GM12878 (cell line): ENCODE data around the gene PCDHGC3. TPM values are rescaled to one million over a fixed set of nuclear protein-coding genes. Genes with fewer than 3 reads are reported as not detected.

Source experiments
- ATAC-seq: fragments of 200-7000 bp; cut with Tn5 transposase; 3 replicates; pipeline ENCODE4 v1.9.1; 2020; ENCODE audit warnings: mild to moderate bottlenecking, moderate library complexity
- BruUV-seq: library from RNA; stranded (reverse); fragments of 400-500 nt; replicated peaks from 2 replicates; lab custom pipeline; 2021; lab: Mats Ljungman, UMichigan
- CTCF ChIA-PET: fragments of 300-600 bp; sonication (Branson Sonifier 250); formaldehyde crosslinking; extraction: SDS; loops from one replicate; lab custom pipeline; 2021; ENCODE audit warnings: inconsistent platforms; lab: Yijun Ruan, JAX
- POLR2A ChIA-PET: fragments of 350-600 bp; formaldehyde crosslinking; extraction: SDS; loops from one replicate; lab custom pipeline; 2021; ENCODE audit warnings: inconsistent platforms; lab: Charles Lee
- RAD21 ChIA-PET: fragments of 300-600 bp; sonication (Branson Sonifier 250); formaldehyde crosslinking; loops from one replicate; lab custom pipeline; 2023; ENCODE audit warnings: antibody characterized with exemption; ENCODE audit not compliant: unreplicated experiment; lab: Charles Lee
- SMC1A ChIA-PET: fragments of 300-600 bp; sonication (Branson Sonifier 250); formaldehyde crosslinking; loops from one replicate; lab custom pipeline; 2023; ENCODE audit not compliant: unreplicated experiment, uncharacterized antibody; lab: Charles Lee
- DNase-seq: peaks from one replicate; pipeline ENCODE4 v3.0.0-alpha.2; 2011; ENCODE audit warnings: low read depth, low spot score
- FAIRE-seq: peaks from 3 replicates; lab custom pipeline; 2011; peaks lifted over from hg19 to GRCh38; lab: Jason Lieb, UNC
- H2AFZ ChIP-seq: 2 replicates; pipeline ENCODE4 v1.6.0; 2011; ENCODE audit warnings: low read depth, low read length, control low read depth; ENCODE audit not compliant: control insufficient read depth
- H3K27ac ChIP-seq: 2 replicates; pipeline ENCODE4 v1.5.1; 2011; ENCODE audit warnings: control low read depth; ENCODE audit not compliant: control insufficient read depth, insufficient read depth
- H3K27me3 ChIP-seq, 2 experiments: replicated peaks in 1 of 2; 2 replicates each; pipeline versions ENCODE4 v1.6.0 to v1.6.1; 2011; ENCODE audit warnings: low read length in 1 of 2; ENCODE audit not compliant: control insufficient read depth in 2 of 2, insufficient read depth in 2 of 2
- H3K36me3 ChIP-seq, 2 experiments: 2 replicates each; pipeline ENCODE4 v1.5.1; 2011; ENCODE audit warnings: low read length in 1 of 2; ENCODE audit not compliant: control insufficient read depth in 2 of 2, insufficient read depth in 2 of 2
- H3K4me1 ChIP-seq: 2 replicates; pipeline ENCODE4 v1.6.1; 2011; ENCODE audit warnings: mild to moderate bottlenecking, low read length, moderate library complexity, mixed read lengths; ENCODE audit not compliant: control insufficient read depth, insufficient read depth
- H3K4me2 ChIP-seq: 2 replicates; pipeline ENCODE4 v1.6.0; 2011; ENCODE audit warnings: control low read depth; ENCODE audit not compliant: control insufficient read depth, insufficient read depth
- H3K4me3 ChIP-seq: fragments of 200-600 bp; sonication (generic); 2 replicates; pipeline ENCODE4 v1.5.1; 2016
- H3K79me2 ChIP-seq: 2 replicates; pipeline ENCODE4 v1.6.0; 2011; ENCODE audit warnings: low read length; ENCODE audit not compliant: control insufficient read depth, insufficient read depth
- H3K9ac ChIP-seq: 2 replicates; pipeline ENCODE4 v1.8.0; 2011; ENCODE audit warnings: low read length, control low read depth, mixed read lengths; ENCODE audit not compliant: control insufficient read depth, insufficient read depth
- H3K9me3 ChIP-seq: replicated peaks from 3 replicates; pipeline ENCODE4 v1.5.1; 2011; ENCODE audit warnings: mild to moderate bottlenecking, low read length; ENCODE audit not compliant: control insufficient read depth, insufficient read depth
- H4K20me1 ChIP-seq: 2 replicates; pipeline ENCODE4 v1.6.0; 2011; ENCODE audit not compliant: control insufficient read depth, insufficient read depth
- CHD1 ChIP-seq: IDR thresholded peaks from 2 replicates; pipeline ENCODE4 v1.6.1; 2012; ENCODE audit warnings: low read depth, low read length, improper control_type of control experiment
- E2F8 ChIP-seq: fragments of 450-650 bp; IDR thresholded peaks from 2 replicates; pipeline ENCODE4 v1.6.1; 2018; ENCODE audit warnings: mild to moderate bottlenecking, low read depth, moderate library complexity; ENCODE audit not compliant: partially characterized antibody
- FOS ChIP-seq: IDR thresholded peaks from 3 replicates; pipeline ENCODE4 v1.6.1; 2011; ENCODE audit warnings: borderline replicate concordance; ENCODE audit not compliant: insufficient read length; ENCODE audit errors: extremely low read depth
- JUNB ChIP-seq: IDR thresholded peaks from 2 replicates; pipeline ENCODE4 v1.6.1; 2016; ENCODE audit warnings: antibody characterized with exemption, mild to moderate bottlenecking
- KDM1A ChIP-seq: fragments of 200-600 bp; sonication (generic); IDR thresholded peaks from 2 replicates; pipeline ENCODE4 v1.6.1; 2016; ENCODE audit warnings: borderline replicate concordance
- KLF5 ChIP-seq: fragments of 450-650 bp; IDR thresholded peaks from 2 replicates; pipeline ENCODE4 v1.6.1; 2014; ENCODE audit warnings: mild to moderate bottlenecking; ENCODE audit not compliant: partially characterized antibody
- NR2C2 ChIP-seq: IDR thresholded peaks from 2 replicates; pipeline ENCODE4 v1.6.1; 2011; ENCODE audit warnings: borderline replicate concordance, low read depth; ENCODE audit not compliant: control insufficient read depth, insufficient read length
- RAD51 ChIP-seq: fragments of 450-650 bp; IDR thresholded peaks from 2 replicates; pipeline ENCODE4 v1.6.1; 2016; ENCODE audit warnings: moderate library complexity, mild to moderate bottlenecking, inconsistent platforms
- REST ChIP-seq: IDR thresholded peaks from 2 replicates; pipeline ENCODE4 v1.6.1; 2012; ENCODE audit warnings: mild to moderate bottlenecking, low read depth, low read length
- TAF1 ChIP-seq: IDR thresholded peaks from 2 replicates; pipeline ENCODE4 v1.6.1; 2011; ENCODE audit warnings: mild to moderate bottlenecking, low read depth, low read length, borderline replicate concordance
- WGBS: methylation state at CpG from one replicate; pipeline ENCODE4 v1.1.6; 2016; ENCODE audit warnings: low lambda C conversion rate; ENCODE audit not compliant: insufficient replicate concordance, insufficient coverage; ENCODE audit errors: missing lambda C conversion rate; 5-methylcytosine and 5-hydroxymethylcytosine counted together
- in situ Hi-C: fragments of 300-500 bp; cut with MboI; formaldehyde crosslinking; loops from 9 replicates; pipeline ENCODE4 v1.14.3; 2018; ENCODE audit warnings: mixed read lengths
- intact Hi-C: fragments of 100-400 bp; cut with micrococcal nuclease; formaldehyde crosslinking; loops from one replicate; pipeline ENCODE4 v1.14.2; 2022; ENCODE audit not compliant: unreplicated experiment
- polyA plus RNA-seq, 11 experiments: library from polyadenylated mRNA; depleted of rRNA in 4 of 11; unstranded in 6 of 11; stranded (reverse) in 5 of 11; fragments of >200 nt; fragmentation: Nextera tagmentation in 4 of 11; fragmentation: Illumina TruSeq in 1 of 11; extraction: Ambion mirVana in 4 of 11; extraction: Trizol in 1 of 11; gene quantifications; 1 replicate in 1 of 11; 2 replicates in 10 of 11; pipeline versions ENCODE4 v1.2.1 to v1.2.3, GENCODE V29; 2011 to 2016; ENCODE audit warnings: inconsistent platforms in 2 of 11, missing spikeins in 2 of 11, low read depth in 1 of 11
- total RNA-seq, 4 experiments: library from RNA; depleted of rRNA in 3 of 4; stranded (reverse); fragments of >200 nt in 3 of 4; fragmentation: Illumina TruSeq in 1 of 4; extraction: Trizol in 1 of 4; gene quantifications; 2 replicates each; pipeline versions ENCODE4 v1.2.1 to v1.2.3, GENCODE V29; 2013 to 2021

Gene PCDHGC3
- total and polyA plus RNA-seq, 10 of the 15 experiments (the other 5 are each of a cell fraction or from before 2014, with no cell fraction given), result 0.53 to 22.1 (median 12.0) TPM

- intact Hi-C loops (no loop called here), in situ Hi-C loops (no loop called here)
- H2AFZ ChIP-seq, result peak overlapping the region; percentile 34; the same call in 1 of the 2 replicates
- BruUV-seq, result no TSS peak
- no peak overlapping the region for H3K4me3 ChIP-seq
- peak overlapping the region; percentile 25; the same call in 1 of the 2 replicates for H3K4me2 ChIP-seq
- DNase-seq (no peak), FAIRE-seq (no peak), ATAC-seq (no peak)
- no peaks in the 10 kb centered on the region for H4K20me1 ChIP-seq
- H3K36me3 ChIP-seq, result no peaks in the 10 kb centered on the region
- H3K79me2 ChIP-seq, result no peaks in the 10 kb centered on the region
- H3K4me1 ChIP-seq, result peaks cover 24% of the 10 kb centered on the region
- no peaks in the 10 kb centered on the region; a peak in 1 of 4 replicates for H3K27me3 ChIP-seq
- WGBS, result 88% methylated on average over 21 of the region's 22 CpGs
- SMC1A ChIA-PET, result no interaction called here
- H3K9me3 ChIP-seq, result no peaks in the 10 kb centered on the region; the same call in 2 of the 3 replicates
- RAD21 ChIA-PET, result no interaction called here
- POLR2A ChIA-PET, result interaction anchor here (0.6 kb wide), 1 partner anchor 13 kb away, joined by 3 read pairs; no protein-coding TSS in a partner anchor
- TF ChIP-seq CHD1, result no peak
- TF ChIP-seq JUNB, result no peak
- no peak for TF ChIP-seq KLF5
- TF ChIP-seq REST, result no peak
- TF ChIP-seq E2F8, result no peak
- no peak for TF ChIP-seq KDM1A
- TF ChIP-seq FOS, result no peak
- no peak for TF ChIP-seq NR2C2
- TF ChIP-seq TAF1, result no peak
- no peak for TF ChIP-seq RAD51
- CTCF ChIA-PET, result interaction anchor here (0.8 to 3.4 kb wide), 3 partner anchors 13 to 99 kb away, joined by 3 to 11 read pairs (median 4); no protein-coding TSS in a partner anchor
- H3K9ac ChIP-seq, result no peak overlapping the region
- H3K27ac ChIP-seq, result no peak overlapping the region
Measured at GRCh38 chr5:141494761-141495452, 19.1 kb downstream of the PCDHGC3 start.
